Coronary artery (tissue), 2 donors: ENCODE measurements around the gene TBX19.
A peak's percentile ranks its signal among the peaks of the same experiment; 100 is the strongest.
"Not testable (repeated sequence)": the region's sequence is repeated elsewhere in the genome, so short reads cannot be mapped to it uniquely, and the experiment has no call there.

Experiments
- DNase-seq: peaks from one replicate; pipeline ENCODE4 v3.0.0-alpha.2; 2017; ENCODE audit warnings: low spot score
- H3K27ac ChIP-seq, 2 donors: fragments of 200-600 bp; sonication (generic); one replicate each; pipeline ENCODE4 v1.5.1; 2016 to 2019
- H3K4me3 ChIP-seq: fragments of 200-600 bp; sonication (generic); 2 replicates; pipeline ENCODE4 v1.5.1; 2016; ENCODE audit warnings: mild to moderate bottlenecking, moderate library complexity
- CTCF ChIP-seq: fragments of 200-600 bp; sonication (generic); IDR thresholded peaks from one replicate; pipeline ENCODE4 v1.5.1; 2019; ENCODE audit warnings: antibody characterized with exemption

TBX19 gene

GRCh38 chr1:168348146-168348709, 67.6 kb downstream of the TBX19 start:
- Histone ChIP-seq H3K27ac (no peak overlapping the region), H3K4me3 (peak overlapping the region; percentile 30)
- no peak for TF ChIP-seq CTCF
- DNase-seq: no peak

DNA sequence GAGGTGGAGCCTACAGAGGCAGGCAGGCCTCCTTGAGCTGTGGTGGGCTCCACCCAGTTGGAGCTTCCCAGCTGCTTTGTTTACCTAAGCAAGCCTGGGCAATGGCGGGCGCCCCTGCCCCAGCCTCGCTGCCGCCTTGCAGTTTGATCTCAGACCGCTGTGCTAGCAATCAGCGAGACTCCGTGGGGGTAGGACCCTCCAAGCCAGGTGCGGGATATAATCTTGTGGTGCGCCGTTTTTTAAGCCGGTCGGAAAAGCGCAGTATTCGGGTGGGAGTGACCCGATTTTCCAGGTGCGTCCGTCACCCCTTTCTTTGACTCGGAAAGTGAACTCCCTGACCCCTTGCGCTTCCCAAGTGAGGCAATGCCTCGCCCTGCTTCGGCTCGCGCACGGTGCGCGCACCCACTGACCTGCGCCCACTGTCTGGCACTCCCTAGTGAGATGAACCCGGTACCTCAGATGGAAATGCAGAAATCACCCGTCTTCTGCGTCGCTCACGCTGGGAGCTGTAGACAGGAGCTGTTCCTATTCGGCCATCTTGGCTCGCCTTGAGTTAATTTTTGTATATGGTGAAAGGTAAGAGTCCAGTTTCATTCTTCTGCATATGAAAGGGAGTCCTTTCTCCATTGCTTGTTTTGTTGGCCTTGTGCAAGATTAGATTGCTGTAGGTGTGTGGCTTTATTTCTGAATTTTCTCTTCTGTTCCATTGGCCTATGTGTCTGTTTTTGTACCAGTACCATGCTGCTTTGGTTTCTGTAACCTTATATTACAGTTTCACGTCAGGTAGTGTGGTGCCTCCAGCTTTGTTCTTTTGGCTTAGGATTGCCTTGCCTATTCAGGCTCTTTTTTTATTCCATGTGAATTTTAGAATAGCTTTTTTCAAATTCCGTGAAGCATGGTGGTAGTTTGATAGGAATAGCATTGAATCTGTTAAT, 73.9 kb downstream of the TBX19 start:
- not testable (repeated sequence) for DNase-seq

DNA sequence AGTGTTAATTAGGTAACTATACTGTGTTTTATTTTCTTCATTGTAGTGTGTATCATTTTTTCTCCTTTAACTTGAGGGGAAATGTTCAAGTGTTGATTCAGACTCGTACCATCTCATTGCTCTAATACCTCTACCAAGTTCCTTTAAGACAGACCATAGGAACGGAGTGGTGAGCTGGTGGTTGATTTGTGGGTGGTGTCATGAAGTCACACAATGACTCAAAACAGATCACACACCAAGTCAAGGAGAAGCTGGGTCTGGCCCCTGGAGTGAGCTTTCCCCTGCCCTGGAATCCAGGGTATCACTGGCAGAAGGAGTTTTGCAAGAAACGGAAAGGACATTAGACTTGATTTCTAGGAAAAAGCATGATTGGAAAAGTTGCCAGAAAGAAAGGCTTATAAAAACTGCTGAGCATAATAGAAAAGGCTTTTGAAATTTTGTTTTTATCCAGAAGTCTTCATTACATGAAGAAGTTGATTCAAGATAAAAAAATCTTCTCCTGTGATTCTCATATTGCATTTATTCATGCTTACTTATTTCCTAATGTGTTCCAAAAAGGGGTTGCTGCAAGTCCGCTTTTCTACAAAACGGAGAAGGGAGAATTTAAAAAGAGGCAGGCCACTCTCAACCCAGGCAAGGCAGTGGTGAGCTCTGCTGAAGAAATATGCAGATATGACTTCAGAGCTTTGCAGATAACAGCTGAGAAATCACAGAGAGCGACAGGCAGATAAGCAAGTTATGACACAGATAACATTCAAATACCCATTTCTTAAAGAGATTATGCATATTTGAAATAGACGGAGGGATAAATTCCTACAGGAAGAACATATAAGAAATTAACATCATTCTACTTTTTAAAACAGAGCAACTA, 79.7 kb downstream of the TBX19 start:
- TF ChIP-seq CTCF: no peak
- H3K4me3 ChIP-seq: no peak overlapping the region
- no peak overlapping the region for H3K27ac ChIP-seq
- no peak for DNase-seq

More for the DNA sequence above, 73.9 kb downstream of the TBX19 start:
- not testable (repeated sequence) for H3K27ac ChIP-seq, H3K4me3 ChIP-seq

- no peak for DNase-seq
- no peak overlapping the region for H3K27ac ChIP-seq
- no peak overlapping the region for H3K4me3 ChIP-seq
- TF ChIP-seq CTCF: no peak
Observed at GRCh38 chr1:168361252-168361651, 80.6 kb downstream of the TBX19 start.

DNA sequence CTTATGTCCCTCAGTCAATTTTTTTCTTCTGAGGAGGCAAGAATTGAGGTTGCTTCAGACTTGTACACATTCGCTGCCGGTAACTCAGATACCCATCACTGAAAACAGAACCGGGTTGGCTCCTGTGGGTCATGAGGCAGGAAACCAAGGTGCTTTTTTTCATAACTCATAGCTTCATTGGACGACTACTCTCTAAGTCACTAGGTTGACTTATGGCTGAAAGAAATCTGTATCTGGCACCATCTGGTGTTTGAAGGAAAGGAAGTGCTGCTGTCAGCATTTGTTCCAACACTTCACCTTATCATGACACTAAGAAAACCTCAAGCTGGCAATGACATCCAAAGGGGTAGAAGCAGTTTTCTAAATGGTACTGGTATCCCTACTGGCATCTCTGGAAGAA, 82.3 kb downstream of the TBX19 start:
- DNase-seq: no peak
- no peak for TF ChIP-seq CTCF
- no peak overlapping the region for H3K27ac ChIP-seq
- H3K4me3 ChIP-seq: no peak overlapping the region
